A549 (cell line): Measurements from ENCODE around the gene CCDC120. TPM values are rescaled to one million over a fixed set of nuclear protein-coding genes. Genes with fewer than 3 reads are reported as not detected.
A peak's percentile ranks its signal among the peaks of the same experiment; 100 is the strongest.

Source experiments
- ATAC-seq, 2 experiments: fragments of 200-7000 bp in 1 of 2; fragments of >200 bp in 1 of 2; cut with Nextera tagmentation in 1 of 2; cut with Tn5 transposase in 1 of 2; 3 replicates each; pipeline versions ENCODE4 v1.8.0 to v1.9.1; 2018 to 2020; ENCODE audit warnings: mild to moderate bottlenecking in 1 of 2, moderate library complexity in 1 of 2
- CTCF ChIA-PET: fragments of 300-600 bp; sonication (Branson Sonifier 250); formaldehyde crosslinking; extraction: SDS; loops from one replicate; lab custom pipeline; 2021; ENCODE audit warnings: antibody characterized with exemption, inconsistent platforms; lab: Yijun Ruan, JAX
- POLR2A ChIA-PET: fragments of 350-600 bp; formaldehyde crosslinking; extraction: SDS; loops from one replicate; lab custom pipeline; 2021; ENCODE audit warnings: antibody characterized with exemption, inconsistent platforms; lab: Yijun Ruan, JAX
- DNase-seq, 2 experiments: peaks; one replicate each; pipeline versions ENCODE4 v3.0.0 to v3.0.0-alpha.2; 2011 to 2016; ENCODE audit warnings: low read depth in 1 of 2, low spot score in 1 of 2
- FAIRE-seq: peaks from 2 replicates; lab custom pipeline; 2011; peaks lifted over from hg19 to GRCh38; lab: Jason Lieb, UNC
- H3K27ac ChIP-seq, 2 experiments: fragments of >200 bp; sonication (Bioruptor Twin); formaldehyde crosslinking; 3 replicates each; pipeline ENCODE4 v1.5.1; 2016 to 2017
- H3K4me1 ChIP-seq: fragments of >200 bp; sonication (Bioruptor Twin); formaldehyde crosslinking; 3 replicates; pipeline ENCODE4 v1.6.1; 2016
- H3K4me2 ChIP-seq: fragments of >200 bp; sonication (Bioruptor Twin); formaldehyde crosslinking; 3 replicates; pipeline ENCODE4 v1.6.1; 2016
- H3K4me3 ChIP-seq: fragments of >200 bp; sonication (Bioruptor Twin); formaldehyde crosslinking; 3 replicates; pipeline ENCODE4 v1.5.1; 2016
- H3K9me3 ChIP-seq: fragments of >200 bp; sonication (Bioruptor Twin); formaldehyde crosslinking; 3 replicates; pipeline ENCODE4 v1.6.1; 2016
- ATOH8 ChIP-seq: fragments of 250-450 bp; sonication (Bioruptor Pico); IDR thresholded peaks from 2 replicates; pipeline ENCODE4 v1.5.0; 2020; ENCODE audit warnings: low read depth, mild to moderate bottlenecking, moderate library complexity
- CEBPB ChIP-seq, 2 experiments: fragments of >200 bp in 1 of 2; sonication (Bioruptor Twin) in 1 of 2; formaldehyde crosslinking in 1 of 2; IDR thresholded peaks; 2 replicates each; pipeline ENCODE4 v1.6.1; 2012 to 2016
- EP300 ChIP-seq, 2 experiments: fragments of >200 bp; sonication (Bioruptor Twin); formaldehyde crosslinking; IDR thresholded peaks; 2 replicates in 1 of 2; 3 replicates in 1 of 2; pipeline ENCODE4 v1.6.1; 2016 to 2017
- ESRRA ChIP-seq: fragments of 150-350 bp; IDR thresholded peaks from 2 replicates; pipeline ENCODE4 v1.6.1; 2014; ENCODE audit warnings: mild to moderate bottlenecking, low read length, borderline replicate concordance
- FOSL2 ChIP-seq, 2 experiments: fragments of 450-650 bp in 1 of 2; fragments of >200 bp in 1 of 2; sonication (Bioruptor Twin) in 1 of 2; formaldehyde crosslinking; IDR thresholded peaks; 2 replicates each; pipeline versions ENCODE4 v1.5.0 to v1.6.1; 2016 to 2020; ENCODE audit warnings: mild to moderate bottlenecking in 1 of 2, moderate library complexity in 1 of 2
- GATA3 ChIP-seq: IDR thresholded peaks from 2 replicates; pipeline ENCODE4 v1.6.1; 2012; ENCODE audit warnings: borderline replicate concordance
- HEYL ChIP-seq: fragments of 250-450 bp; sonication (Bioruptor Pico); IDR thresholded peaks from 2 replicates; pipeline ENCODE4 v1.8.0; 2021; ENCODE audit warnings: mild to moderate bottlenecking, moderate library complexity
- JUN ChIP-seq, 2 experiments: fragments of >200 bp; sonication (Bioruptor Twin); formaldehyde crosslinking; IDR thresholded peaks; 2 replicates in 1 of 2; 3 replicates in 1 of 2; pipeline ENCODE4 v1.6.1; 2016 to 2017
- JUNB ChIP-seq: fragments of >200 bp; sonication (Bioruptor Twin); formaldehyde crosslinking; IDR thresholded peaks from 2 replicates; pipeline ENCODE4 v1.6.1; 2016
- KDM5A ChIP-seq: fragments of 200-600 bp; sonication (generic); IDR thresholded peaks from 2 replicates; pipeline ENCODE4 v1.6.1; 2016; ENCODE audit warnings: antibody characterized with exemption, mild to moderate bottlenecking
- MAZ ChIP-seq: fragments of 150-350 bp; IDR thresholded peaks from 2 replicates; pipeline ENCODE4 v1.6.1; 2014; ENCODE audit warnings: antibody characterized with exemption, low read depth, low read length, borderline replicate concordance
- NFE2L2 ChIP-seq: fragments of 150-350 bp; conservative IDR thresholded peaks from 2 replicates; pipeline ENCODE4 v1.6.1; 2014; ENCODE audit warnings: low read length
- PBX3 ChIP-seq: IDR thresholded peaks from 2 replicates; pipeline ENCODE4 v1.6.1; 2012
- PHF8 ChIP-seq: fragments of 200-600 bp; sonication (generic); IDR thresholded peaks from 2 replicates; pipeline ENCODE4 v1.6.1; 2016; ENCODE audit warnings: low read depth, mild to moderate bottlenecking, antibody characterized with exemption, moderate library complexity, borderline replicate concordance
- POLR2A ChIP-seq: IDR thresholded peaks from 2 replicates; pipeline ENCODE4 v1.6.1; 2012; ENCODE audit warnings: mild to moderate bottlenecking, low read length
- RAD21 ChIP-seq, 2 experiments: fragments of >200 bp in 1 of 2; sonication (Bioruptor Twin) in 1 of 2; formaldehyde crosslinking in 1 of 2; IDR thresholded peaks in 1 of 2; conservative IDR thresholded peaks in 1 of 2; 2 replicates in 1 of 2; 3 replicates in 1 of 2; pipeline ENCODE4 v1.6.1; 2012 to 2018; ENCODE audit warnings: inconsistent platforms in 1 of 2
- RNF2 ChIP-seq: fragments of 200-600 bp; sonication (generic); IDR thresholded peaks from 2 replicates; pipeline ENCODE4 v1.6.1; 2016; ENCODE audit warnings: low read depth, mild to moderate bottlenecking, antibody characterized with exemption, moderate library complexity, borderline replicate concordance
- SMC3 ChIP-seq: fragments of >200 bp; sonication (Bioruptor Twin); formaldehyde crosslinking; IDR thresholded peaks from 3 replicates; pipeline ENCODE4 v1.6.1; 2018; ENCODE audit warnings: inconsistent platforms
- TFCP2L1 ChIP-seq: fragments of 250-450 bp; sonication (Bioruptor Pico); IDR thresholded peaks from 2 replicates; pipeline ENCODE4 v1.5.0; 2021; ENCODE audit warnings: mild to moderate bottlenecking
- WGBS: methylation state at CpG from one replicate; pipeline ENCODE4 v1.1.6; 2017; ENCODE audit errors: missing lambda C conversion rate; 5-methylcytosine and 5-hydroxymethylcytosine counted together
- polyA plus RNA-seq, 4 experiments: library from polyadenylated mRNA; depleted of rRNA in 3 of 4; stranded (reverse); fragments of >200 nt; fragmentation: RNase III in 1 of 4; extraction: RNeasy Plus Mini Kit Qiagen cat#74134 plus additional on column Dnase treatment in 1 of 4; gene quantifications; 2 replicates in 3 of 4; 3 replicates in 1 of 4; pipeline ENCODE4 v1.2.3, GENCODE V29; 2011 to 2017
- TF ChIP-seq, protein P1 (sequence below): fragments of 450-650 bp; IDR thresholded peaks from 2 replicates; pipeline ENCODE4 v1.6.1; 2014; ENCODE audit warnings: antibody characterized with exemption
- TF ChIP-seq, protein P2 (sequence below): fragments of >200 bp; sonication (Bioruptor Twin); formaldehyde crosslinking; IDR thresholded peaks from 3 replicates; pipeline ENCODE4 v1.5.1; 2016
- TF ChIP-seq, protein P3 (sequence below): IDR thresholded peaks from 2 replicates; pipeline ENCODE4 v1.6.1; 2012

CCDC120 gene
- polyA plus RNA-seq, 2 of the 4 experiments (the other 2 are of a cell fraction), result 1.6 to 4.1 TPM

DNA sequence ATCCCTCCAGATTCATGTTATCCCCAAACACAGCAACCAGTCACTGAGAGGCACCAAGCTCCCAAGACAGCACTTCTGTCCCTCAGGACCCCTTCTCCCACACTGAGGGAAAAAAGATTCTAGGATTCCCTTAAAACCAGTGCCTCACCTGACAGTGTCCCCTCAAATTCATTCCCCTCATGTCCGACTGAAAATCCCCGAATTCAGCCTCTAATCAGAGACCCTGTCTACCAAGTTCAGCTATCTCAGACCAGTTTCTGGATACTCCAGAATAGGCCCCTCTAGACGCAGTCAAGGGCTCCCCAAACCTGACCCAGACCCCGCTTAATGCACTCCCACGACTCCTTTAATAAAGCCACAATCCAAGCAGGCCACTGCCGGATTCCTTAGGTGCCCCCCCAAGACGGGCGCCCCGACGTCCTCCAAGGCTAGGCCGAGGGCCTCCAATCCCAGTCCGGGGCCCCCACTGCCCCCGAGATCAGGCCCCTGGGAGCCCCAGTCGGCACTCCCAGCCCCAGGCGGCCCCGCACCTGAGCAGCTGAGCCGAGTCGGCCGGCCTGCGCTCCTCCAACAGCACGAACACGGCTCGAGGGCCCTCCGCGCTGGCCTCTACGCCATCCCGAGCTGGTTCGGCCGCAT lies 16.1 kb upstream of the CCDC120 start:
- CTCF ChIA-PET, result interaction anchor here (0.6 to 6.4 kb wide), 5 partner anchors 51 to 394 kb away, joined by 3 to 32 read pairs (median 3); partner anchors contain the start of genes KCND1 and OTUD5
- peaks cover 24% of the 10 kb centered on the region for H3K4me1 ChIP-seq
- ATAC-seq (peak; percentile 3 to 4; a peak in 5 of 6 replicates), DNase-seq (no peak), FAIRE-seq (peak; percentile 43)
- peak overlapping the region; percentile 98 for H3K4me2 ChIP-seq
- H3K9me3 ChIP-seq, result no peaks in the 10 kb centered on the region
- TF ChIP-seq PHF8, result peak; percentile 61
- TF ChIP-seq ATOH8 (CRISPR knock-in tag), result no peak
- 0% methylated on average over 6 of the region's 29 CpGs for WGBS
- peak overlapping the region; percentile 99 to 100 for H3K27ac ChIP-seq
- POLR2A ChIA-PET, result interaction anchor here (0.6 to 5.7 kb wide), 9 partner anchors 9 to 226 kb away, joined by 3 to 40 read pairs (median 4); partner anchors contain the start of genes GRIPAP1, OTUD5 and PRAF2
- H3K4me3 ChIP-seq, result peak overlapping the region; percentile 93

- WGBS, result under 1% methylated on average over 17 of the region's 67 CpGs
- ChIA-PET POLR2A (interaction anchor here (0.5 to 5.7 kb wide), 13 partner anchors 9 to 353 kb away, joined by 3 to 40 read pairs (median 4); partner anchors contain the start of genes GRIPAP1, OTUD5 and PRAF2), CTCF (interaction anchor here (0.5 to 6.4 kb wide), 24 partner anchors 13 to 412 kb away, joined by 3 to 32 read pairs (median 4); partner anchors contain the start of genes GRIPAP1, KCND1 and OTUD5)
- Histone ChIP-seq H3K9me3 (no peaks in the 10 kb centered on the region), H3K4me1 (peaks cover 17% of the 10 kb centered on the region), H3K4me2 (peak within 1 kb of the TSS; percentile 98), H3K27ac (peak within 1 kb of the TSS; percentile 99 to 100), H3K4me3 (peak within 1 kb of the TSS; percentile 93)
- TF ChIP-seq HEYL (no peak), JUN (IDR thresholded peaks at IDR 0.05) (peak in 1 of 2 experiments; percentile 78; a peak in 3 of 5 replicates), POLR2A (0 out of 2 replicates have a peak, but pooled peaks have one; percentile 31), PBX3 (no peak), GATA3 (no peak; the same call in 1 of the 2 replicates), CEBPB (IDR thresholded peaks at IDR 0.05) (0 out of 4 replicates have a peak, but pooled peaks of 1 of the 2 experiments have one; percentile 2), JUNB (no peak), EP300 (IDR thresholded peaks at IDR 0.05) (no peak), KDM5A (no peak), RNF2 (no peak), ESRRA (no peak), NFE2L2 (no peak), FOSL2 (IDR thresholded peaks at IDR 0.05) (peak; percentile 41; the same call in 1 of the 2 replicates), FOSL2 (CRISPR knock-in tag; IDR thresholded peaks at IDR 0.05) (peak; percentile 87), RAD21 (conservative IDR thresholded peaks at IDR 0.05 in 1 of 2, IDR thresholded peaks at IDR 0.05 in 1 of 2) (peak; percentile 83 to 85), TFCP2L1 (no peak), MAZ (no peak), ATOH8 (CRISPR knock-in tag) (no peak), SMC3 (peak; percentile 60)
- TF ChIP-seq, protein P1, sequence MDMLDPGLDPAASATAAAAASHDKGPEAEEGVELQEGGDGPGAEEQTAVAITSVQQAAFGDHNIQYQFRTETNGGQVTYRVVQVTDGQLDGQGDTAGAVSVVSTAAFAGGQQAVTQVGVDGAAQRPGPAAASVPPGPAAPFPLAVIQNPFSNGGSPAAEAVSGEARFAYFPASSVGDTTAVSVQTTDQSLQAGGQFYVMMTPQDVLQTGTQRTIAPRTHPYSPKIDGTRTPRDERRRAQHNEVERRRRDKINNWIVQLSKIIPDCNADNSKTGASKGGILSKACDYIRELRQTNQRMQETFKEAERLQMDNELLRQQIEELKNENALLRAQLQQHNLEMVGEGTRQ, result no peak
- TF ChIP-seq, protein P2, sequence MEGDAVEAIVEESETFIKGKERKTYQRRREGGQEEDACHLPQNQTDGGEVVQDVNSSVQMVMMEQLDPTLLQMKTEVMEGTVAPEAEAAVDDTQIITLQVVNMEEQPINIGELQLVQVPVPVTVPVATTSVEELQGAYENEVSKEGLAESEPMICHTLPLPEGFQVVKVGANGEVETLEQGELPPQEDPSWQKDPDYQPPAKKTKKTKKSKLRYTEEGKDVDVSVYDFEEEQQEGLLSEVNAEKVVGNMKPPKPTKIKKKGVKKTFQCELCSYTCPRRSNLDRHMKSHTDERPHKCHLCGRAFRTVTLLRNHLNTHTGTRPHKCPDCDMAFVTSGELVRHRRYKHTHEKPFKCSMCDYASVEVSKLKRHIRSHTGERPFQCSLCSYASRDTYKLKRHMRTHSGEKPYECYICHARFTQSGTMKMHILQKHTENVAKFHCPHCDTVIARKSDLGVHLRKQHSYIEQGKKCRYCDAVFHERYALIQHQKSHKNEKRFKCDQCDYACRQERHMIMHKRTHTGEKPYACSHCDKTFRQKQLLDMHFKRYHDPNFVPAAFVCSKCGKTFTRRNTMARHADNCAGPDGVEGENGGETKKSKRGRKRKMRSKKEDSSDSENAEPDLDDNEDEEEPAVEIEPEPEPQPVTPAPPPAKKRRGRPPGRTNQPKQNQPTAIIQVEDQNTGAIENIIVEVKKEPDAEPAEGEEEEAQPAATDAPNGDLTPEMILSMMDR, result peak; percentile 70
- TF ChIP-seq, protein P3, sequence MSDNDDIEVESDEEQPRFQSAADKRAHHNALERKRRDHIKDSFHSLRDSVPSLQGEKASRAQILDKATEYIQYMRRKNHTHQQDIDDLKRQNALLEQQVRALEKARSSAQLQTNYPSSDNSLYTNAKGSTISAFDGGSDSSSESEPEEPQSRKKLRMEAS, result peak; percentile 22; the same call in 1 of the 2 replicates
- DNase-seq, result peak; percentile 91 to 99
- peak; percentile 100 for FAIRE-seq
- ATAC-seq, result peak; percentile 78 to 88
These were observed 15.4 kb upstream of the CCDC120 start, which contains the start of gene TFE3 for GRCh38 chrX:49043220-49043986. Gene TFE3 (minus strand): TSS chrX:49043357. CDS start chrX:49043226, 131 bp downstream.
